ENCODE measurements around the gene ITPA.

Gene ITPA

DNA sequence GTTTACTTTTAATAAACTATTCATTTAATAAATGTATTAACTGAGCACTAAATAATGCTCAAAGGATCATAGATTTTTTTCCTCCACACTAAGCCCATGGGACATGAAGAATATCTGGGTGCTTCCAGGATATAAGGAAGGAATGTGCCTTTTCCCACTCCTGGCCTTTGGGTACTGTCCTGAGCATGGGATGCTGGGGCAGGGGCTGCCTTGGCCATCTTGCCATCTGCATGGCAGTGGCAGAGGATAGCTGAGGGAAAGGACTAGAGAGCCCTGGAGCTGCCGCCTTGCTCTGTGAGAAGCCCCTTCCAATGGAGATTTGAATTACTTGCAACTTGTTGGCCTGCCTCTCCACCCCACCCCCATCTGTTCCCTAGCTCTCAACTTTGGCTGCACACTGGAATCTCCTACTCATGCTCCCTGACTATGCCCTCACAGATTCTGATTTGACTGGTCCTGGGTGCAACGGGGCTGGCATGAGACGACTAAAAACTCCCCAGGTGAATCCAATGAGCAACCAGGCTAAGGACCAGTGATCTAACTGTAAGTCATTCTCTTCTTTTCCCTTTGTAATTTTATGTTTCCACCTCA, 20.4 kb upstream of the ITPA start:
- Histone ChIP-seq H3K27me3 (ENCODE audit: control insufficient read depth in 2 of 2, insufficient read depth in 2 of 2, low read length in 2 of 2) (no peaks in the 10 kb centered on the region), H3K9me3 (ENCODE audit: control insufficient read depth in 2 of 2, low read length in 2 of 2) (no peaks in the 10 kb centered on the region), H3K27ac (ENCODE audit: low read depth in 2 of 2, low read length in 2 of 2) (no peak overlapping the region)

DNA sequence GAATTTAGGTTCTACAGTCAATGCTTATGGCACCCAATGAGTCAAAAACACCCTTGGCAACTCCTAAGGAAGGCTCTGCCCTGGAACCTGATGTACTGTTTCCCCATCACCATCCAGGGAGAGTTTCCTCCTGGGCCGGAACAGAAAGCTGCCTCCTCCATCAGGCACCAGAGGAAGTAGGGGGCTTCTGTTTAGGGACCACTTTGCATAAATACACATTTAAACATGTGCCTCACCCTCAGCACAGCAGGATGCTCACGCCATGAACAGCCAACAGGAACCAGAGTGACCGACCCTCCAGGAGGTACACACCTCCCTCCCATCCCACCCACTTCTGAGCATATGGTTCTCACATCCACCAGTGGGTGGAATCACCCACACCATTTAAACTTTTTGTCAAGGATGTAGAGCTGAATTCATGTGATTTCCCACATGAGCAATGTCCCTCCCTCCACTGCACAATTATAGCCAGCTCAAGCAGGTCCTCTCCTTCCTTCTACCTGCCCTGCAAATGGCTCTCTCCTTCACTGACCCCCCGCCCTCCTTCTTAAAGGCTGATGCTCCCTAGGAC, 19.7 kb upstream of the ITPA start:
- Histone ChIP-seq H3K4me1 (ENCODE audit: control insufficient read depth in 2 of 2, insufficient read depth in 2 of 2, low read length in 2 of 2) (no peaks in the 10 kb centered on the region), H3K27me3 (ENCODE audit: control insufficient read depth in 2 of 2, insufficient read depth in 2 of 2, low read length in 2 of 2) (no peaks in the 10 kb centered on the region), H3K9ac (ENCODE audit: low read depth in 1 of 2, low read length in 2 of 2) (no peak overlapping the region), H3K4me3 (ENCODE audit: low read length in 2 of 2) (no peak overlapping the region), H3K27ac (ENCODE audit: low read depth in 2 of 2, low read length in 2 of 2) (no peak overlapping the region), H3K9me3 (ENCODE audit: control insufficient read depth in 2 of 2, low read length in 2 of 2) (no peaks in the 10 kb centered on the region), H3K36me3 (ENCODE audit: control insufficient read depth in 2 of 2, insufficient read depth in 2 of 2, low read length in 2 of 2) (peaks cover 35 to 47% of the 10 kb centered on the region in 2 donors)

More for the DNA sequence above, 20.4 kb upstream of the ITPA start:
- H3K4me3 ChIP-seq (ENCODE audit: low read length in 2 of 2) = no peak overlapping the region
- no peak overlapping the region for H3K9ac ChIP-seq (ENCODE audit: low read depth in 1 of 2, low read length in 2 of 2)
- no peaks in the 10 kb centered on the region for H3K4me1 ChIP-seq (ENCODE audit: control insufficient read depth in 2 of 2, insufficient read depth in 2 of 2, low read length in 2 of 2)
- H3K36me3 ChIP-seq (ENCODE audit: control insufficient read depth in 2 of 2, insufficient read depth in 2 of 2, low read length in 2 of 2) = peaks cover 28 to 40% of the 10 kb centered on the region in 2 donors

GRCh38 chr20:3190681-3191111, 18.6 kb upstream of the ITPA start:
- no peak overlapping the region for H3K27ac ChIP-seq (ENCODE audit: low read depth in 2 of 2, low read length in 2 of 2)
- no peaks in the 10 kb centered on the region for H3K4me1 ChIP-seq (ENCODE audit: control insufficient read depth in 2 of 2, insufficient read depth in 2 of 2, low read length in 2 of 2)
- H3K9me3 ChIP-seq (ENCODE audit: control insufficient read depth in 2 of 2, low read length in 2 of 2) = no peaks in the 10 kb centered on the region
- no peaks in the 10 kb centered on the region for H3K27me3 ChIP-seq (ENCODE audit: control insufficient read depth in 2 of 2, insufficient read depth in 2 of 2, low read length in 2 of 2)
- no peak overlapping the region for H3K4me3 ChIP-seq (ENCODE audit: low read length in 2 of 2)
- no peak overlapping the region for H3K9ac ChIP-seq (ENCODE audit: low read depth in 1 of 2, low read length in 2 of 2)
- H3K36me3 ChIP-seq (ENCODE audit: control insufficient read depth in 2 of 2, insufficient read depth in 2 of 2, low read length in 2 of 2) = peaks cover 45 to 57% of the 10 kb centered on the region in 2 donors

GRCh38 chr20:3192226-3193015, 16.9 kb upstream of the ITPA start:
- H3K27ac ChIP-seq (ENCODE audit: low read depth in 2 of 2, low read length in 2 of 2) = no peak overlapping the region
- no peak overlapping the region for H3K4me3 ChIP-seq (ENCODE audit: low read length in 2 of 2)
- H3K9ac ChIP-seq (ENCODE audit: low read depth in 1 of 2, low read length in 2 of 2) = no peak overlapping the region
- H3K4me1 ChIP-seq (ENCODE audit: control insufficient read depth in 2 of 2, insufficient read depth in 2 of 2, low read length in 2 of 2) = no peaks in the 10 kb centered on the region
- no peaks in the 10 kb centered on the region for H3K27me3 ChIP-seq (ENCODE audit: control insufficient read depth in 2 of 2, insufficient read depth in 2 of 2, low read length in 2 of 2)
- H3K9me3 ChIP-seq (ENCODE audit: control insufficient read depth in 2 of 2, low read length in 2 of 2) = no peaks in the 10 kb centered on the region
- peaks cover 46 to 64% of the 10 kb centered on the region in 2 donors for H3K36me3 ChIP-seq (ENCODE audit: control insufficient read depth in 2 of 2, insufficient read depth in 2 of 2, low read length in 2 of 2)

DNA sequence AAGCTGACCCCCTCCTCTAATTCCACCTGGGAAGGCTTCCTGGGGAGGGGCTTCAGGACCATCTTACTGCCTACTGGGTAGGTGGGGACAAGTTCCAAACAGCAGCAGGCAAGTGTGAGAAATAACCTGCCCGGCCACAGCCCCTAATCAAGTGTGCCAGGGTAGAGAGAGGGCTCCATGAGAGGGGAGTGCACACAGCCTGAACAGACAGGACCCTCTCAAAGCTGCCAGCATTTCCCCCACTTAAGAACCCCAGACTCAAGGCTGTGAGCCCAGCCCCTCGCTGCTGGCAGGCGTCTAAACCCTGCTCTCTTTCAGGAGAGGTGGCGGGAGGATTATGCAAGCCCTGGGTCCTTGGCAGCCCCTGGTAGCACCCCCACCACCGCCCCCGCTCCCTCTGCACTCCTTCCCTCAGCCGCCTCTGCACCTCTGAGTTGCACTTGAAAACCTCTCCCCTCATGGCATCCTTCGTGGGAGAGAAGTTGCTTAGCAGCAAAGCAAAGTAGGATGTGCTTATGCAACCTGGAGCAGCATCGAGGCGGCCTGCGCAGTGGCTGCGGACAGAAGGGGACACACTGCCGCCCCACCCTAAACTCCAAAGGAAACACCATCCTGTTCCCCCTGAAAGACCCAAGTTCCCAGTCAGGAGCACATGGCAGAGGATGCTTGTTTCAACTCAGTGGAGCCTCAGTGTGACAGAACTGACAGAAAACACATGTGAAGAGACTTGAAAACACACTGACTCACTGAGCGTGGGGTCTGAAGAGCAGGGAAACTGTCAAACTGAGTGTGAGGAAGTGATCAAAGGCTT, 15.3 kb upstream of the ITPA start:
- peaks cover 48 to 66% of the 10 kb centered on the region in 2 donors for H3K36me3 ChIP-seq (ENCODE audit: control insufficient read depth in 2 of 2, insufficient read depth in 2 of 2, low read length in 2 of 2)
- no peaks in the 10 kb centered on the region for H3K27me3 ChIP-seq (ENCODE audit: control insufficient read depth in 2 of 2, insufficient read depth in 2 of 2, low read length in 2 of 2)
- H3K9ac ChIP-seq (ENCODE audit: low read depth in 1 of 2, low read length in 2 of 2) = no peak overlapping the region

DNA sequence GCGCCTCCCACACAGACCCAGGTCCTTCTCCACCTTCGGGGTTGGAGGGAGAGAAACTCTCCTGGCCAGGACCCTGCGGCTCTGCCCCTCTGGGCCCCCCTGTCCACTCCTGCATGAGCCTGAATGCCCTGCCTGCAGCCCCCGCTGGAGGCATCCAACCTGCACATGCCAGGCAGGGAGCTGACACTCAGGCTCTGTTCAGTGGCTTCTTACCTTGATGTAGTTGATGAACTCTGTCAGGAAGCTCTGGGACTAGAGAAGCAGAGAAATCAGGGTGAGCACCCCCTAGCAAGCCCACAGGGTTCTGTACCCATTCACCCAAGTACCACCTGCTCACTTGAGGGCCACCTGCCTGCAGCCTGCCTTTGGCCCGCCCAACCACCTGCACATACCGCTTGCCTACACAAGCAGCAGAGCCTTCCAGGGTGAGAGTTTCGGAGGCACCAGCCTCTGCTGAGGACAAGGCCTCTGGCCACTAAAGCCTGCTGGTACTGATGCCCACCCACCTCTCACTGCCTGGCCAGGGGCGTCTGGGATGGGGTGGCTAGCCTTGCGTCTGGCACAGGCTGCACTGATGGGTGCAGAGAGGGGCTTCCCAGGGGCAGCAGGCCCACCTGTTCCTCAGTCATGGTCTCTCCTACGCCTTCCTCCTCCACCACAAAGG, 14.5 kb upstream of the ITPA start:
- H3K27ac ChIP-seq (ENCODE audit: low read depth in 2 of 2, low read length in 2 of 2) = no peak overlapping the region
- no peak overlapping the region for H3K9ac ChIP-seq (ENCODE audit: low read depth in 1 of 2, low read length in 2 of 2)
- H3K36me3 ChIP-seq (ENCODE audit: control insufficient read depth in 2 of 2, insufficient read depth in 2 of 2, low read length in 2 of 2) = peaks cover 55 to 70% of the 10 kb centered on the region in 2 donors
- H3K27me3 ChIP-seq (ENCODE audit: control insufficient read depth in 2 of 2, insufficient read depth in 2 of 2, low read length in 2 of 2) = no peaks in the 10 kb centered on the region
- no peaks in the 10 kb centered on the region for H3K9me3 ChIP-seq (ENCODE audit: control insufficient read depth in 2 of 2, low read length in 2 of 2)
- H3K4me3 ChIP-seq (ENCODE audit: low read length in 2 of 2) = no peak overlapping the region
- no peaks in the 10 kb centered on the region for H3K4me1 ChIP-seq (ENCODE audit: control insufficient read depth in 2 of 2, insufficient read depth in 2 of 2, low read length in 2 of 2)

More for the DNA sequence above, 15.3 kb upstream of the ITPA start:
- no peaks in the 10 kb centered on the region for H3K4me1 ChIP-seq (ENCODE audit: control insufficient read depth in 2 of 2, insufficient read depth in 2 of 2, low read length in 2 of 2)
- no peak overlapping the region for H3K4me3 ChIP-seq (ENCODE audit: low read length in 2 of 2)
- no peak overlapping the region for H3K27ac ChIP-seq (ENCODE audit: low read depth in 2 of 2, low read length in 2 of 2)
- no peaks in the 10 kb centered on the region for H3K9me3 ChIP-seq (ENCODE audit: control insufficient read depth in 2 of 2, low read length in 2 of 2)

DNA sequence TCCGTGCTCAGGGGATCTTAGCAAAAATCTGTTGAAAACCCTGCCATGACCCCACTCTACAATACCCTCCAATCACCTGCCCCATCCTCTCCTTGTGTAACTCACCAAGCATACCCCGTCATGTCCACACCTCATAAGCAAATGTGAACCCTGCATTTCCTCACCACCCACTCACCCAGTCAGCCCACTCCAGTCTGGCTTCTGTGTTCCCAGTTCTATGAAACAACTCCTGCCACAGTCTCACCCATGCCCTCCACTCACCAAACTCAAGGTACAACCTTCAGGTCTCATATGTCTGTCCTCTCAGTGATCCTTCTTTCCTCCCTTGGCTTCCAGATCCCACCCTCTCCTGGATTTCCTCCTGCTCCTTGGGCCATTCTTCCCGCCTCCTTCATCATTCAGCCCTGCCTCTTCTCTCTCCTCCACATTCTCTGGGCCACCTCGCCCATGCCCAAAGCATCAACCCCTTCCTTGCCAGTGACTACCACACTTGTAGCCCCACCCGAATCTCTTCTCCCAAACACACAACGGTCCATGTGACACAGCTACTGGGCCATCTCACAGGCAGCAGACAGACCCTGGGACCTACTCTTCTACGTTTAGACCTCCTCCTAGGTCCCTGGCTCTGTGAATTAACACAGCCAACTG, 13.6 kb upstream of the ITPA start:
- Histone ChIP-seq H3K9ac (ENCODE audit: low read depth in 1 of 2, low read length in 2 of 2) (no peak overlapping the region), H3K9me3 (ENCODE audit: control insufficient read depth in 2 of 2, low read length in 2 of 2) (no peaks in the 10 kb centered on the region), H3K4me3 (ENCODE audit: low read length in 2 of 2) (no peak overlapping the region), H3K36me3 (ENCODE audit: control insufficient read depth in 2 of 2, insufficient read depth in 2 of 2, low read length in 2 of 2) (peaks cover 57 to 70% of the 10 kb centered on the region in 2 donors), H3K27me3 (ENCODE audit: control insufficient read depth in 2 of 2, insufficient read depth in 2 of 2, low read length in 2 of 2) (no peaks in the 10 kb centered on the region), H3K4me1 (ENCODE audit: control insufficient read depth in 2 of 2, insufficient read depth in 2 of 2, low read length in 2 of 2) (no peaks in the 10 kb centered on the region), H3K27ac (ENCODE audit: low read depth in 2 of 2, low read length in 2 of 2) (no peak overlapping the region)

- Histone ChIP-seq H3K36me3 (ENCODE audit: control insufficient read depth in 2 of 2, insufficient read depth in 2 of 2, low read length in 2 of 2) (peaks cover 31 to 45% of the 10 kb centered on the region in 2 donors), H3K9ac (ENCODE audit: low read depth in 1 of 2, low read length in 2 of 2) (no peak overlapping the region)
These were observed 10.1 kb upstream of the ITPA start for GRCh38 chr20:3199206-3199605.

DNA sequence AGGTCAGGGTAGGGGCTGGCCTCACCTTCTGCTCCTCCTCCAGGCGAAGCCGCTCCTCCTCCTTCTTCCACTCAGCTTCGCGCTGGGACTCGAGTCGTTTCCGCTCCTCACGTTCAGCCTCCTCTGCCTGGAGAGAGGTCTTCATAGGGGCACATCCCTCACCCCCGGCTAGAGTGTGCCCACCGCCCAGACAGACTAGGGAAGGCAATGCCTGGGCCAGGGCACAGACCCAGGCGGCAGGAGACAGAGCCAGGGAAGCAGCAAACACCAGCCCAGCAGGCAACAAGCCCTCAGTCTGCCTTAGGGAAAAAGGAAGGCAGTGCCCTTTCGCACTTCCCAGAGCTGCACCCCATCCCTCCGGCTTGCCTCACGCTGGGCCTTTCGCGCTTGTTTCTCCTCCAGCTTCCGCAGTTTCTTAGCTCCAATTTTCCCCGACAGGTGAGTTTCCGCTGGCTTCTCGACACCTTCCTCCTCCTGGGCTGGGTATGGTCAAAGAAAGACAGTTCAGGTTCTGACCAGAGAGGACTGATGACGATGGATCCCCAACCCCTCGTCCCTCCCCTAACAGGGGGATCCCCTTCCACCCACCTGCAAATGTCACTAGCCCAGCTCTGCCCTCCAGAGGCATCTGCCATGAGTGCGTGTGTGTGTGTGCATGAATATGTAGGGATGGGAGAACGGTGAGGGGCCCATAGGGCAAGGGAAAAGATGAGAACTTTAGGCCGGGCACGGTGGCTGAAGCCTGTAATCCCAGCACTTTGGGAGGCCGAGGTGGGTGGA, 9.1 kb upstream of the ITPA start:
- no peaks in the 10 kb centered on the region for H3K9me3 ChIP-seq (ENCODE audit: control insufficient read depth in 2 of 2, low read length in 2 of 2)
- no peak overlapping the region for H3K4me3 ChIP-seq (ENCODE audit: low read length in 2 of 2)
- peaks cover 14% of the 10 kb centered on the region in 2 donors for H3K4me1 ChIP-seq (ENCODE audit: control insufficient read depth in 2 of 2, insufficient read depth in 2 of 2, low read length in 2 of 2)

More at GRCh38 chr20:3199206-3199605, 10.1 kb upstream of the ITPA start:
- Histone ChIP-seq H3K4me1 (ENCODE audit: control insufficient read depth in 2 of 2, insufficient read depth in 2 of 2, low read length in 2 of 2) (peaks cover 14% of the 10 kb centered on the region in 2 donors), H3K4me3 (ENCODE audit: low read length in 2 of 2) (no peak overlapping the region), H3K27me3 (ENCODE audit: control insufficient read depth in 2 of 2, insufficient read depth in 2 of 2, low read length in 2 of 2) (no peaks in the 10 kb centered on the region), H3K27ac (ENCODE audit: low read depth in 2 of 2, low read length in 2 of 2) (no peak overlapping the region), H3K9me3 (ENCODE audit: control insufficient read depth in 2 of 2, low read length in 2 of 2) (no peaks in the 10 kb centered on the region)

More for the DNA sequence above, 9.1 kb upstream of the ITPA start:
- Histone ChIP-seq H3K9ac (ENCODE audit: low read depth in 1 of 2, low read length in 2 of 2) (no peak overlapping the region), H3K36me3 (ENCODE audit: control insufficient read depth in 2 of 2, insufficient read depth in 2 of 2, low read length in 2 of 2) (peaks cover 22 to 36% of the 10 kb centered on the region in 2 donors), H3K27ac (ENCODE audit: low read depth in 2 of 2, low read length in 2 of 2) (no peak overlapping the region), H3K27me3 (ENCODE audit: control insufficient read depth in 2 of 2, insufficient read depth in 2 of 2, low read length in 2 of 2) (no peaks in the 10 kb centered on the region)
